Activated T-helper 1 cell treated with anti-CD3 and anti-CD28 coated beads, Interleukin-12 subunit alpha, Interleukin-12 subunit beta, Interleukin-2, Interleukin-4 antibody, amounts not matched to agents 30 ng/mL and 10 ng/mL and 1 ng/mL, durations not matched to agents 14 hours and 24 hours and 36 hours (primary cell): ENCODE results near the gene CTDSP2. TPM values are rescaled to one million over a fixed set of nuclear protein-coding genes. Genes with fewer than 3 reads are reported as not detected.
"Not testable (repeated sequence)": the region's sequence is repeated elsewhere in the genome, so short reads cannot be mapped to it uniquely, and the experiment has no call there.

Source experiments
- DNase-seq: peaks from one replicate; pipeline ENCODE4 v3.0.0; 2021; ENCODE audit warnings: low spot score
- H3K27ac Mint-ChIP-seq: one replicate; pipeline ENCODE4 v1.8.0; 2021; ENCODE audit warnings: mild to moderate bottlenecking, mixed read lengths
- H3K27me3 Mint-ChIP-seq: one replicate; pipeline ENCODE4 v1.8.0; 2022; ENCODE audit warnings: mild to moderate bottlenecking, moderate library complexity, mixed read lengths; ENCODE audit not compliant: insufficient read depth
- H3K36me3 Mint-ChIP-seq: one replicate; pipeline ENCODE4 v1.8.0; 2021; ENCODE audit warnings: low read depth, mixed read lengths
- H3K4me1 Mint-ChIP-seq: one replicate; pipeline ENCODE4 v1.8.0; 2021; ENCODE audit warnings: low read depth, mixed read lengths
- H3K4me3 Mint-ChIP-seq: one replicate; pipeline ENCODE4 v1.8.0; 2021; ENCODE audit warnings: mild to moderate bottlenecking, moderate library complexity, mixed read lengths
- H3K9me3 Mint-ChIP-seq: one replicate; pipeline ENCODE4 v1.8.0; 2021; ENCODE audit warnings: mixed read lengths
- intact Hi-C: fragments of 100-400 bp; cut with micrococcal nuclease; formaldehyde crosslinking; loops from one replicate; pipeline ENCODE4 v1.15.1; 2024
- total RNA-seq: library from RNA; stranded (reverse); gene quantifications from 2 replicates; pipeline ENCODE4 v1.2.3, GENCODE V29; 2022

CTDSP2 gene
- total RNA-seq, 1 donor from 2014 or later = 96.5 TPM

- Mint-ChIP-seq H3K9me3 (peaks cover 5% of the 10 kb centered on the region), H3K27ac (no peak overlapping the region), H3K36me3 (peaks cover 4% of the 10 kb centered on the region), H3K4me1 (peaks cover 22% of the 10 kb centered on the region), H3K4me3 (no peak overlapping the region), H3K27me3 (peaks cover 2% of the 10 kb centered on the region)
- intact Hi-C loops = loop anchor here (1.0 kb wide), 1 partner anchor 11 kb away; no protein-coding TSS in a partner anchor
- DNase-seq = peak; percentile 14
These were observed 42.1 kb upstream of the CTDSP2 start for GRCh38 chr12:57888409-57889157.

GRCh38 chr12:57887631-57888408, 41.3 kb upstream of the CTDSP2 start:
- Mint-ChIP-seq H3K4me3 (no peak overlapping the region), H3K27ac (no peak overlapping the region), H3K4me1 (peaks cover 22% of the 10 kb centered on the region), H3K27me3 (peaks cover 3% of the 10 kb centered on the region), H3K9me3 (peaks cover 6% of the 10 kb centered on the region), H3K36me3 (peaks cover 4% of the 10 kb centered on the region)
- no peak for DNase-seq
- intact Hi-C loops = loop anchor here (1.0 kb wide), 1 partner anchor 11 kb away; no protein-coding TSS in a partner anchor

GRCh38 chr12:57886964-57887363, 40.4 kb upstream of the CTDSP2 start:
- H3K27ac Mint-ChIP-seq, H3K36me3 Mint-ChIP-seq, DNase-seq, H3K4me3 Mint-ChIP-seq, intact Hi-C loops, H3K9me3 Mint-ChIP-seq, H3K27me3 Mint-ChIP-seq: not testable (repeated sequence)
- peaks cover 22% of the 10 kb centered on the region for H3K4me1 Mint-ChIP-seq

- peaks cover 4% of the 10 kb centered on the region for H3K36me3 Mint-ChIP-seq
These were observed 40.0 kb upstream of the CTDSP2 start for GRCh38 chr12:57886542-57886941.

GRCh38 chr12:57885207-57885606, 38.7 kb upstream of the CTDSP2 start:
- peaks cover 6% of the 10 kb centered on the region for H3K9me3 Mint-ChIP-seq
- no peak overlapping the region for H3K27ac Mint-ChIP-seq
- no peak overlapping the region for H3K4me3 Mint-ChIP-seq
- H3K27me3 Mint-ChIP-seq = peaks cover 4% of the 10 kb centered on the region
- peaks cover 4% of the 10 kb centered on the region for H3K36me3 Mint-ChIP-seq
- peaks cover 22% of the 10 kb centered on the region for H3K4me1 Mint-ChIP-seq
- DNase-seq = no peak
- intact Hi-C loops = no loop called here

More at GRCh38 chr12:57886542-57886941, 40.0 kb upstream of the CTDSP2 start:
- DNase-seq = no peak
- Mint-ChIP-seq H3K4me1 (peaks cover 22% of the 10 kb centered on the region), H3K4me3 (no peak overlapping the region), H3K9me3 (peaks cover 6% of the 10 kb centered on the region), H3K27me3 (peaks cover 4% of the 10 kb centered on the region), H3K27ac (no peak overlapping the region)
- intact Hi-C loops = no loop called here

GRCh38 chr12:57883700-57884099, 37.2 kb upstream of the CTDSP2 start:
- peaks cover 4% of the 10 kb centered on the region for H3K27me3 Mint-ChIP-seq
- intact Hi-C loops = no loop called here
- no peak overlapping the region for H3K27ac Mint-ChIP-seq
- no peak for DNase-seq
- peaks cover 6% of the 10 kb centered on the region for H3K9me3 Mint-ChIP-seq
- H3K36me3 Mint-ChIP-seq = peaks cover 4% of the 10 kb centered on the region
- peaks cover 15% of the 10 kb centered on the region for H3K4me1 Mint-ChIP-seq
- H3K4me3 Mint-ChIP-seq = no peak overlapping the region

GRCh38 chr12:57883057-57883456, 36.5 kb upstream of the CTDSP2 start:
- Mint-ChIP-seq H3K4me1 (peaks cover 9% of the 10 kb centered on the region), H3K27me3 (peaks cover 4% of the 10 kb centered on the region), H3K27ac (no peak overlapping the region), H3K4me3 (no peak overlapping the region), H3K36me3 (peaks cover 4% of the 10 kb centered on the region), H3K9me3 (peaks cover 6% of the 10 kb centered on the region)
- no peak for DNase-seq
- intact Hi-C loops = no loop called here

- intact Hi-C loops = no loop called here
- no peak overlapping the region for H3K4me3 Mint-ChIP-seq
- peaks cover 5% of the 10 kb centered on the region for H3K4me1 Mint-ChIP-seq
- H3K27me3 Mint-ChIP-seq = peaks cover 4% of the 10 kb centered on the region
- DNase-seq = no peak
- peaks cover 4% of the 10 kb centered on the region for H3K36me3 Mint-ChIP-seq
- H3K9me3 Mint-ChIP-seq = peaks cover 6% of the 10 kb centered on the region
- no peak overlapping the region for H3K27ac Mint-ChIP-seq
These were observed 36.0 kb upstream of the CTDSP2 start for GRCh38 chr12:57882575-57882974.

GRCh38 chr12:57881475-57881874, 34.9 kb upstream of the CTDSP2 start:
- no peak for DNase-seq
- peaks cover 2% of the 10 kb centered on the region for H3K36me3 Mint-ChIP-seq
- peaks cover 4% of the 10 kb centered on the region for H3K27me3 Mint-ChIP-seq
- intact Hi-C loops = no loop called here
- peaks cover 6% of the 10 kb centered on the region for H3K9me3 Mint-ChIP-seq
- no peak overlapping the region for H3K27ac Mint-ChIP-seq
- no peak overlapping the region for H3K4me3 Mint-ChIP-seq
- H3K4me1 Mint-ChIP-seq = peaks cover under 1% of the 10 kb centered on the region

GRCh38 chr12:57881035-57881434, 34.5 kb upstream of the CTDSP2 start:
- H3K9me3 Mint-ChIP-seq, H3K4me1 Mint-ChIP-seq, DNase-seq, intact Hi-C loops, H3K27ac Mint-ChIP-seq, H3K27me3 Mint-ChIP-seq, H3K36me3 Mint-ChIP-seq, H3K4me3 Mint-ChIP-seq: not testable (repeated sequence)

- H3K36me3 Mint-ChIP-seq = no peaks in the 10 kb centered on the region
- intact Hi-C loops = no loop called here
- H3K27me3 Mint-ChIP-seq = peaks cover 5% of the 10 kb centered on the region
- no peak overlapping the region for H3K4me3 Mint-ChIP-seq
- H3K9me3 Mint-ChIP-seq = no peaks in the 10 kb centered on the region
- no peak for DNase-seq
- H3K27ac Mint-ChIP-seq = no peak overlapping the region
- H3K4me1 Mint-ChIP-seq = peaks cover 14% of the 10 kb centered on the region
These were observed 31.3 kb upstream of the CTDSP2 start for GRCh38 chr12:57877876-57878275.

- Mint-ChIP-seq H3K4me3 (no peak overlapping the region), H3K4me1 (peaks cover 14% of the 10 kb centered on the region), H3K36me3 (no peaks in the 10 kb centered on the region), H3K27ac (no peak overlapping the region), H3K9me3 (no peaks in the 10 kb centered on the region), H3K27me3 (peaks cover 2% of the 10 kb centered on the region)
- no peak for DNase-seq
- intact Hi-C loops = no loop called here
These were observed 29.4 kb upstream of the CTDSP2 start for GRCh38 chr12:57875753-57876547.
